IMR-90 (cell line): Measurements from ENCODE around the gene SLC24A3. TPM values are rescaled to one million over a fixed set of nuclear protein-coding genes. Genes with fewer than 3 reads are reported as not detected.

ENCODE experiments used
- ATAC-seq: fragments of 200-7000 bp; cut with Tn5 transposase; 2 replicates; pipeline ENCODE4 v1.9.1; 2020; ENCODE audit warnings: low read depth, mild to moderate bottlenecking, moderate library complexity
- BruUV-seq: library from RNA; stranded (reverse); fragments of 400-500 nt; replicated peaks from 2 replicates; lab custom pipeline; 2021; lab: Mats Ljungman, UMichigan
- CTCF ChIA-PET: fragments of 300-600 bp; formaldehyde crosslinking; extraction: SDS; loops from one replicate; lab custom pipeline; 2021; ENCODE audit warnings: antibody characterized with exemption; lab: Yijun Ruan, JAX
- POLR2A ChIA-PET: fragments of 300-600 bp; sonication (Branson Sonifier 250); formaldehyde crosslinking; loops from one replicate; lab custom pipeline; 2022; ENCODE audit warnings: antibody characterized with exemption; ENCODE audit not compliant: unreplicated experiment; lab: Charles Lee
- DNase-seq: peaks from one replicate; pipeline ENCODE4 v3.0.0; 2013
- H2AFZ ChIP-seq: replicated peaks from 2 replicates; pipeline ENCODE3; 2013; ENCODE audit warnings: low read length, mild to moderate bottlenecking; ENCODE audit not compliant: poor library complexity
- H2AK5ac ChIP-seq: 2 replicates; pipeline ENCODE4 v1.6.1; 2013; ENCODE audit warnings: low read depth, low read length, inconsistent platforms
- H2AK9ac ChIP-seq: replicated peaks from 2 replicates; pipeline ENCODE3; 2013; ENCODE audit warnings: mild to moderate bottlenecking, low read depth, low read length, moderate library complexity; ENCODE audit not compliant: poor library complexity
- H2BK120ac ChIP-seq: 2 replicates; pipeline ENCODE4 v1.6.1; 2013; ENCODE audit warnings: low read depth, low read length, inconsistent platforms
- H2BK15ac ChIP-seq: 3 replicates; pipeline ENCODE4 v1.6.1; 2013; ENCODE audit warnings: low read depth, low read length, inconsistent platforms
- H2BK20ac ChIP-seq: 2 replicates; pipeline ENCODE4 v1.6.1; 2013; ENCODE audit warnings: low read depth, mild to moderate bottlenecking, inconsistent platforms, low read length, moderate library complexity
- H2BK5ac ChIP-seq: 2 replicates; pipeline ENCODE4 v1.6.1; 2013; ENCODE audit warnings: mild to moderate bottlenecking, low read depth, low read length, inconsistent platforms; ENCODE audit not compliant: poor library complexity, severe bottlenecking
- H3K14ac ChIP-seq: replicated peaks from 2 replicates; pipeline ENCODE4 v1.6.1; 2013; ENCODE audit warnings: low read depth, low read length, inconsistent platforms
- H3K18ac ChIP-seq: 2 replicates; pipeline ENCODE4 v1.6.1; 2013; ENCODE audit warnings: low read depth, low read length, control low read depth
- H3K23ac ChIP-seq: 2 replicates; pipeline ENCODE4 v1.6.1; 2013; ENCODE audit warnings: low read depth, low read length, inconsistent platforms
- H3K27ac ChIP-seq: 2 replicates; pipeline ENCODE4 v1.5.1; 2013; ENCODE audit warnings: mild to moderate bottlenecking, control low read depth, low read length; ENCODE audit not compliant: insufficient read depth
- H3K27me3 ChIP-seq: 2 replicates; pipeline ENCODE4 v1.6.1; 2013; ENCODE audit warnings: low read length; ENCODE audit not compliant: control insufficient read depth, insufficient read depth
- H3K36me3 ChIP-seq: 2 replicates; pipeline ENCODE4 v1.6.1; 2013; ENCODE audit warnings: low read length, mixed read lengths; ENCODE audit not compliant: control insufficient read depth, insufficient read depth
- H3K4ac ChIP-seq: 2 replicates; pipeline ENCODE4 v1.6.1; 2013; ENCODE audit warnings: low read depth, low read length, inconsistent platforms
- H3K4me1 ChIP-seq: 2 replicates; pipeline ENCODE4 v1.6.1; 2013; ENCODE audit warnings: low read length, mixed read lengths; ENCODE audit not compliant: control insufficient read depth, insufficient read depth
- H3K4me2 ChIP-seq: 2 replicates; pipeline ENCODE4 v1.6.1; 2013; ENCODE audit warnings: low read depth, mild to moderate bottlenecking, control low read depth, low read length, moderate library complexity
- H3K4me3 ChIP-seq: 2 replicates; pipeline ENCODE4 v1.5.1; 2013; ENCODE audit warnings: low read depth, mild to moderate bottlenecking, control low read depth, low read length, moderate library complexity; ENCODE audit not compliant: insufficient read depth
- H3K56ac ChIP-seq: 2 replicates; pipeline ENCODE4 v1.6.1; 2013; ENCODE audit warnings: low read length, inconsistent platforms; ENCODE audit not compliant: insufficient read depth; ENCODE audit errors: extremely low read depth
- H3K79me1 ChIP-seq, 2 experiments: 2 replicates each; pipeline ENCODE4 v1.6.1; 2013; ENCODE audit warnings: low read length in 2 of 2, inconsistent platforms in 1 of 2, low read depth in 1 of 2
- H3K9ac ChIP-seq: 2 replicates; pipeline ENCODE4 v1.6.1; 2013; ENCODE audit warnings: low read depth, low read length, control low read depth
- H3K9me1 ChIP-seq: 2 replicates; pipeline ENCODE4 v1.6.1; 2013; ENCODE audit warnings: low read length, inconsistent platforms; ENCODE audit not compliant: insufficient read depth
- H3K9me3 ChIP-seq: 2 replicates; pipeline ENCODE4 v1.6.1; 2013; ENCODE audit warnings: low read length; ENCODE audit not compliant: control insufficient read depth, insufficient read depth
- H4K20me1 ChIP-seq: 2 replicates; pipeline ENCODE4 v1.6.1; 2013; ENCODE audit warnings: low read length, inconsistent platforms; ENCODE audit not compliant: insufficient read depth
- H4K5ac ChIP-seq: 2 replicates; pipeline ENCODE4 v1.6.1; 2013; ENCODE audit warnings: mild to moderate bottlenecking, low read depth, low read length, control low read depth
- H4K8ac ChIP-seq, 2 experiments: 2 replicates each; pipeline ENCODE4 v1.6.1; 2013; ENCODE audit warnings: low read depth in 2 of 2, low read length in 2 of 2, control low read depth in 1 of 2, inconsistent platforms in 1 of 2
- H4K91ac ChIP-seq: 2 replicates; pipeline ENCODE4 v1.6.1; 2013; ENCODE audit warnings: low read depth, low read length, inconsistent platforms; ENCODE audit not compliant: insufficient read depth
- BHLHE40 ChIP-seq: fragments of 150-350 bp; IDR thresholded peaks from 2 replicates; pipeline ENCODE4 v1.6.1; 2016; ENCODE audit warnings: mild to moderate bottlenecking, low read depth, low read length
- CEBPB ChIP-seq: IDR thresholded peaks from 2 replicates; pipeline ENCODE4 v1.6.1; 2012; ENCODE audit warnings: low read depth, low read length, improper control_type of control experiment
- CHD1 ChIP-seq: IDR thresholded peaks from 2 replicates; pipeline ENCODE4 v1.6.1; 2012; ENCODE audit warnings: low read depth, low read length, improper control_type of control experiment
- ELK1 ChIP-seq: fragments of 150-350 bp; IDR thresholded peaks from 2 replicates; pipeline ENCODE4 v1.6.1; 2016; ENCODE audit warnings: low read depth, mild to moderate bottlenecking, low read length, moderate library complexity, borderline replicate concordance
- FOS ChIP-seq: fragments of 150-350 bp; IDR thresholded peaks from 2 replicates; pipeline ENCODE4 v1.6.1; 2016; ENCODE audit warnings: low read depth, low read length
- MXI1 ChIP-seq: IDR thresholded peaks from 2 replicates; pipeline ENCODE4 v1.6.1; 2012; ENCODE audit warnings: low read depth, mild to moderate bottlenecking, low read length, moderate library complexity, borderline replicate concordance
- POLR2A ChIP-seq: IDR thresholded peaks from 2 replicates; pipeline ENCODE4 v1.6.1; 2012; ENCODE audit warnings: mild to moderate bottlenecking, low read depth, low read length
- RAD21 ChIP-seq: IDR thresholded peaks from 2 replicates; pipeline ENCODE4 v1.6.1; 2012; ENCODE audit warnings: low read length, improper control_type of control experiment
- RCOR1 ChIP-seq: IDR thresholded peaks from 2 replicates; pipeline ENCODE4 v1.6.1; 2012; ENCODE audit warnings: mild to moderate bottlenecking, low read length, improper control_type of control experiment; ENCODE audit not compliant: insufficient replicate concordance
- RFX5 ChIP-seq: IDR thresholded peaks from 2 replicates; pipeline ENCODE4 v1.8.0; 2012; ENCODE audit warnings: low read depth, mild to moderate bottlenecking, low read length, moderate library complexity
- WGBS, 2 experiments: methylation state at CpG; one replicate each; pipeline versions ENCODE4 v1.1.5 to v1.1.7; 2013; ENCODE audit warnings: missing lambda C conversion rate in 2 of 2; ENCODE audit not compliant: insufficient read length in 1 of 2; ENCODE audit errors: extremely low coverage in 2 of 2; 5-methylcytosine and 5-hydroxymethylcytosine counted together
- dilution Hi-C: fragments of 300-500 bp; cut with HindIII; formaldehyde crosslinking; loops from one replicate; pipeline ENCODE4 v1.14.3; 2018; ENCODE audit warnings: low sequenced_read_pairs; ENCODE audit not compliant: unreplicated experiment
- in situ Hi-C: fragments of 300-500 bp; cut with MboI; formaldehyde crosslinking; loops from 3 replicates; pipeline ENCODE4 v1.14.3; 2019; ENCODE audit warnings: low sequenced_read_pairs, inconsistent platforms, mixed read lengths
- intact Hi-C: fragments of 100-400 bp; cut with micrococcal nuclease; formaldehyde crosslinking; loops from 2 replicates; pipeline ENCODE4 v1.10.0; 2022
- polyA plus RNA-seq, 3 experiments: library from polyadenylated mRNA; depleted of rRNA; stranded (reverse); fragments of >200 nt; gene quantifications; 2 replicates each; pipeline ENCODE4 v1.2.3, GENCODE V29; 2012; ENCODE audit warnings: low replicate concordance in 1 of 3
- total RNA-seq: library from RNA; depleted of rRNA; stranded (reverse); fragments of >200 nt; gene quantifications from 2 replicates; pipeline ENCODE4 v1.2.3, GENCODE V29; 2012

The SLC24A3 gene
- total and polyA plus RNA-seq, 2 of the 4 experiments (the other 2 are of a cell fraction), result not detected

GRCh38 chr20:19451231-19451922 lies 238.9 kb downstream of the SLC24A3 start:
- Histone ChIP-seq H3K27me3 (no peaks in the 10 kb centered on the region), H3K23ac (no peak overlapping the region), H3K4ac (no peak overlapping the region), H2BK5ac (no peak overlapping the region), H3K9ac (no peak overlapping the region), H2BK20ac (no peak overlapping the region), H3K79me1 (no peaks in the 10 kb centered on the region), H3K56ac (no peak overlapping the region), H4K20me1 (no peaks in the 10 kb centered on the region), H4K8ac (no peak overlapping the region), H3K9me1 (no peaks in the 10 kb centered on the region), H3K14ac (no peak overlapping the region), H2AK9ac (no peak overlapping the region), H2AK5ac (no peak overlapping the region), H3K9me3 (no peaks in the 10 kb centered on the region), H3K4me1 (no peaks in the 10 kb centered on the region), H2BK15ac (no peak overlapping the region), H3K18ac (no peak overlapping the region), H4K5ac (no peak overlapping the region), H2AFZ (no peak overlapping the region), H3K4me2 (no peak overlapping the region), H4K91ac (no peak overlapping the region), H3K27ac (no peak overlapping the region), H3K4me3 (no peak overlapping the region), H3K36me3 (no peaks in the 10 kb centered on the region), H2BK120ac (no peak overlapping the region)
- no peak for DNase-seq
- dilution Hi-C loops (no loop called here), in situ Hi-C loops (no loop called here), intact Hi-C loops (no loop called here)
- POLR2A ChIA-PET, result no interaction called here
- no peak for TF ChIP-seq RAD21
- no peak for TF ChIP-seq CHD1
- no peak for TF ChIP-seq MXI1
- TF ChIP-seq BHLHE40, result no peak
- TF ChIP-seq FOS, result no peak
- no peak for TF ChIP-seq CEBPB
- no peak for TF ChIP-seq RCOR1
- no peak for TF ChIP-seq RFX5
- no peak for TF ChIP-seq POLR2A
- TF ChIP-seq ELK1, result no peak
- ATAC-seq, result no peak
- CTCF ChIA-PET, result no interaction called here
- 60% methylated on average over 1 of the region's 8 CpGs; no CpG with 5 or more reads in 1 of the 2 experiments for WGBS, 2 experiments
- BruUV-seq, result no TSS peak
